Stimulated activated naive CD4-positive, alpha-beta T cell treated with Interleukin-2 at 50 U/mL for 16 hours (primary cell): Measurements from ENCODE around the gene MAGI1.

Experiments used
- DNase-seq: peaks from one replicate; lab custom pipeline; 2025; lab: John Stamatoyannopoulos, UW

Gene MAGI1

GRCh38 chr3:65944252-65944651 lies 94.5 kb downstream of the MAGI1 start:
- DNase-seq = no peak

GRCh38 chr3:65939801-65940246 lies 98.9 kb downstream of the MAGI1 start:
- no peak for DNase-seq

- DNase-seq = no peak
Observed at GRCh38 chr3:65939184-65939583, 99.5 kb downstream of the MAGI1 start.

GRCh38 chr3:65938676-65939075 lies 100.0 kb downstream of the MAGI1 start:
- DNase-seq = no peak

- no peak for DNase-seq
Observed at GRCh38 chr3:65938147-65938546, 100.6 kb downstream of the MAGI1 start.

GRCh38 chr3:65936908-65937638 lies 101.6 kb downstream of the MAGI1 start:
- no peak for DNase-seq

- DNase-seq = no peak
Observed at GRCh38 chr3:65935724-65936123, 103.0 kb downstream of the MAGI1 start.

GRCh38 chr3:65930648-65931047 lies 108.1 kb downstream of the MAGI1 start:
- DNase-seq = no peak

GRCh38 chr3:65928110-65928509 lies 110.6 kb downstream of the MAGI1 start:
- no peak for DNase-seq

GRCh38 chr3:65927576-65927975 lies 111.1 kb downstream of the MAGI1 start:
- DNase-seq = no peak

GRCh38 chr3:65925254-65925954 lies 113.3 kb downstream of the MAGI1 start:
- DNase-seq = no peak

- DNase-seq = no peak
Observed at GRCh38 chr3:65924762-65925161, 114.0 kb downstream of the MAGI1 start.

GRCh38 chr3:65922441-65922840 lies 116.3 kb downstream of the MAGI1 start:
- DNase-seq = no peak

GRCh38 chr3:65919826-65920225 lies 118.9 kb downstream of the MAGI1 start:
- DNase-seq = no peak

- no peak for DNase-seq
Observed at GRCh38 chr3:65915477-65915876, 123.2 kb downstream of the MAGI1 start.

- DNase-seq = no peak
Observed at GRCh38 chr3:65914740-65915367, 123.9 kb downstream of the MAGI1 start.

GRCh38 chr3:65914032-65914739 lies 124.5 kb downstream of the MAGI1 start:
- DNase-seq = no peak

GRCh38 chr3:65912647-65913046 lies 126.1 kb downstream of the MAGI1 start:
- no peak for DNase-seq

- DNase-seq = no peak
Observed at GRCh38 chr3:65908588-65908987, 130.1 kb downstream of the MAGI1 start.

GRCh38 chr3:65907232-65908130 lies 131.2 kb downstream of the MAGI1 start:
- DNase-seq = no peak

GRCh38 chr3:65905771-65906170 lies 132.9 kb downstream of the MAGI1 start:
- DNase-seq = no peak
